A549 (cell line): ENCODE measurements around the gene TRERF1.

Experiments
- POLR2AphosphoS2 ChIP-seq: conservative IDR thresholded peaks from 2 replicates; pipeline ENCODE4 v1.6.1; 2012; ENCODE audit warnings: low read length, improper control_type of control experiment, inconsistent platforms
- ZFP36 ChIP-seq: fragments of 450-650 bp; IDR thresholded peaks from 2 replicates; pipeline ENCODE4 v1.6.1; 2014; ENCODE audit warnings: borderline replicate concordance; ENCODE audit not compliant: partially characterized antibody

- TF ChIP-seq ZFP36 (no peak), POLR2AphosphoS2 (no peak)
These were observed 111.7 kb downstream of the TRERF1 start for GRCh38 chr6:42339991-42340401.
